HepG2 (cell line): ENCODE results near the gene PSENEN. TPM values are rescaled to one million over a fixed set of nuclear protein-coding genes. Genes with fewer than 3 reads are reported as not detected.
A peak's percentile ranks its signal among the peaks of the same experiment; 100 is the strongest.

Experiments
- GABPA ChIP-seq, 2 experiments: IDR thresholded peaks; 2 replicates each; pipeline ENCODE4 v1.6.1; 2011 to 2016; ENCODE audit warnings: low read depth in 2 of 2, low read length in 1 of 2, missing biosample characterization in 1 of 2, missing genetic modification characterization in 1 of 2
- GATA4 ChIP-seq: sonication (generic); IDR thresholded peaks from 2 replicates; pipeline ENCODE4 v1.6.1; 2016; ENCODE audit warnings: antibody characterized with exemption, low read depth, borderline replicate concordance
- NCOA1 ChIP-seq: sonication (generic); formaldehyde crosslinking; IDR thresholded peaks from 2 replicates; pipeline ENCODE4 v1.9.0; 2021; ENCODE audit warnings: missing genetic modification reagents
- NFYB ChIP-seq: sonication (generic); formaldehyde crosslinking; IDR thresholded peaks from 2 replicates; pipeline ENCODE4 v1.4.0; 2020; ENCODE audit warnings: missing genetic modification reagents
- SMARCE1 ChIP-seq: fragments of 450-650 bp; IDR thresholded peaks from 2 replicates; pipeline ENCODE4 v1.6.1; 2017; ENCODE audit warnings: borderline replicate concordance
- ZNF317 ChIP-seq: sonication (generic); formaldehyde crosslinking; IDR thresholded peaks from 2 replicates; pipeline ENCODE4 v1.5.0; 2020; ENCODE audit warnings: mild to moderate bottlenecking, missing genetic modification reagents
- ZNF614 ChIP-seq: IDR thresholded peaks from 2 replicates; pipeline ENCODE4 v1.6.1; 2018; ENCODE audit warnings: missing biosample characterization, missing genetic modification reagents, inconsistent platforms, borderline replicate concordance
- polyA plus RNA-seq, 8 experiments: library from polyadenylated mRNA; depleted of rRNA in 3 of 8; stranded (reverse) in 7 of 8; unstranded in 1 of 8; fragments of >200 nt; fragmentation: Illumina TruSeq in 4 of 8; extraction: Trizol in 4 of 8; gene quantifications; 2 replicates each; pipeline versions ENCODE4 v1.2.1 to v1.2.3, GENCODE V29; 2011 to 2016; ENCODE audit warnings: low read depth in 4 of 8, missing spikeins in 1 of 8, mixed read lengths in 1 of 8; ENCODE audit not compliant: insufficient read depth in 1 of 8
- total RNA-seq, 5 experiments: library from RNA; depleted of rRNA; stranded (reverse); fragments of >200 nt; fragmentation: Illumina TruSeq; extraction: Trizol; gene quantifications; 2 replicates each; pipeline ENCODE4 v1.2.3, GENCODE V29; 2016; ENCODE audit warnings: low read depth in 1 of 5
- TF ChIP-seq, protein P1 (sequence below): sonication (generic); formaldehyde crosslinking; IDR thresholded peaks from 2 replicates; pipeline ENCODE4 v1.9.0; 2021; ENCODE audit warnings: mild to moderate bottlenecking, missing genetic modification reagents
- TF ChIP-seq, protein P2 (sequence below): sonication (generic); formaldehyde crosslinking; IDR thresholded peaks from 2 replicates; pipeline ENCODE4 v1.8.1; 2023; ENCODE audit warnings: mild to moderate bottlenecking, inconsistent platforms, moderate library complexity, missing genetic modification reagents, borderline replicate concordance
- TF ChIP-seq, protein P3 (sequence below): sonication (generic); formaldehyde crosslinking; IDR thresholded peaks from 2 replicates; pipeline ENCODE4 v1.4.0; 2020; ENCODE audit warnings: missing genetic modification reagents
- TF ChIP-seq, protein P4 (sequence below): sonication (generic); formaldehyde crosslinking; IDR thresholded peaks from 2 replicates; pipeline ENCODE4 v1.5.1; 2020; ENCODE audit warnings: mild to moderate bottlenecking, missing genetic modification reagents, moderate library complexity

PSENEN gene
- total and polyA plus RNA-seq, 2 of the 13 experiments (the other 11 are each of a cell fraction or from before 2014, with no cell fraction given), result 16.9 to 34.2 TPM

DNA sequence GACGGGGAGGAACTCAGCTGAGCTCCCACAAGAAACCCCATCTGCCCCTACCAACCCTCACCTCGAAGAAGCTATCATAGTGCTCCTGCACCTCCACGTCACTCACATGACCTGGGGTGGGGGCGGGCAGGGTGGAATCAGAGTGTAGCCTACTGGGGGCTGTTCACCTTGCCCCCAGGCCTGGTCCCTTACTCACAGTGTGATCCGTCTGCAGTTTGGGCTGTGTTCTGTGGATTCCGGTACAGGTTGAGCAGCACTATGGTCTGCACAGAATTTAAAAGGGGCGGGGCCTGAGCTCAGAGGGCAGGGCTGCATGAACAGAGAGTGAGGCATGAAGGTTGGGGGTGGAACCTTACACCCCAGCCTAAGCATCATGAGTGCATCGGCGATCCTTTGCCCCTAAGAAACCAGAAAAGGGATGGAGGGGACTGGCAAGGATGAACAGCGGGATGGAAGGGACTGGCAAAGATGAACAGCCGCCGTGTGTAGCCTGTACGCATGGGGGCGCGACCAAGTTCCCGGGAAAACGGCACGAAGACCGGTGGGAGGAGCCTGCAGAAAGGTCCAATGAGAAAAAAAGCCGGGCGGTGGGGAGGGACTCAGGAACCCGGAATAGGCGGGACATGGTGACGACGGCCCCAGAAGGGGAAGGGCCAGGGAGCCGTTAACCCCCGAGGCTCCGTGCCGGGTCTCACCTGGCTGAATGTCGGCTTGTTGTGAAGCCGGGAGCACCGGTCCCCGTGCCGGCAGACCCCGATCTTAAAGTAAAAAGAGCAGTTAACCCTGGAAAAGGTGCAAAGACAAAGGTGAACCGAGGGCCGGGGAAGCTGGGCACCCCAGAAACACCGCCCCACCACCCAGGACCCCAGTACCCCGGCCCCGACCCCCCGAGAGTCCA lies 772 bp upstream of the PSENEN start (continued):
- TF ChIP-seq, protein P1, sequence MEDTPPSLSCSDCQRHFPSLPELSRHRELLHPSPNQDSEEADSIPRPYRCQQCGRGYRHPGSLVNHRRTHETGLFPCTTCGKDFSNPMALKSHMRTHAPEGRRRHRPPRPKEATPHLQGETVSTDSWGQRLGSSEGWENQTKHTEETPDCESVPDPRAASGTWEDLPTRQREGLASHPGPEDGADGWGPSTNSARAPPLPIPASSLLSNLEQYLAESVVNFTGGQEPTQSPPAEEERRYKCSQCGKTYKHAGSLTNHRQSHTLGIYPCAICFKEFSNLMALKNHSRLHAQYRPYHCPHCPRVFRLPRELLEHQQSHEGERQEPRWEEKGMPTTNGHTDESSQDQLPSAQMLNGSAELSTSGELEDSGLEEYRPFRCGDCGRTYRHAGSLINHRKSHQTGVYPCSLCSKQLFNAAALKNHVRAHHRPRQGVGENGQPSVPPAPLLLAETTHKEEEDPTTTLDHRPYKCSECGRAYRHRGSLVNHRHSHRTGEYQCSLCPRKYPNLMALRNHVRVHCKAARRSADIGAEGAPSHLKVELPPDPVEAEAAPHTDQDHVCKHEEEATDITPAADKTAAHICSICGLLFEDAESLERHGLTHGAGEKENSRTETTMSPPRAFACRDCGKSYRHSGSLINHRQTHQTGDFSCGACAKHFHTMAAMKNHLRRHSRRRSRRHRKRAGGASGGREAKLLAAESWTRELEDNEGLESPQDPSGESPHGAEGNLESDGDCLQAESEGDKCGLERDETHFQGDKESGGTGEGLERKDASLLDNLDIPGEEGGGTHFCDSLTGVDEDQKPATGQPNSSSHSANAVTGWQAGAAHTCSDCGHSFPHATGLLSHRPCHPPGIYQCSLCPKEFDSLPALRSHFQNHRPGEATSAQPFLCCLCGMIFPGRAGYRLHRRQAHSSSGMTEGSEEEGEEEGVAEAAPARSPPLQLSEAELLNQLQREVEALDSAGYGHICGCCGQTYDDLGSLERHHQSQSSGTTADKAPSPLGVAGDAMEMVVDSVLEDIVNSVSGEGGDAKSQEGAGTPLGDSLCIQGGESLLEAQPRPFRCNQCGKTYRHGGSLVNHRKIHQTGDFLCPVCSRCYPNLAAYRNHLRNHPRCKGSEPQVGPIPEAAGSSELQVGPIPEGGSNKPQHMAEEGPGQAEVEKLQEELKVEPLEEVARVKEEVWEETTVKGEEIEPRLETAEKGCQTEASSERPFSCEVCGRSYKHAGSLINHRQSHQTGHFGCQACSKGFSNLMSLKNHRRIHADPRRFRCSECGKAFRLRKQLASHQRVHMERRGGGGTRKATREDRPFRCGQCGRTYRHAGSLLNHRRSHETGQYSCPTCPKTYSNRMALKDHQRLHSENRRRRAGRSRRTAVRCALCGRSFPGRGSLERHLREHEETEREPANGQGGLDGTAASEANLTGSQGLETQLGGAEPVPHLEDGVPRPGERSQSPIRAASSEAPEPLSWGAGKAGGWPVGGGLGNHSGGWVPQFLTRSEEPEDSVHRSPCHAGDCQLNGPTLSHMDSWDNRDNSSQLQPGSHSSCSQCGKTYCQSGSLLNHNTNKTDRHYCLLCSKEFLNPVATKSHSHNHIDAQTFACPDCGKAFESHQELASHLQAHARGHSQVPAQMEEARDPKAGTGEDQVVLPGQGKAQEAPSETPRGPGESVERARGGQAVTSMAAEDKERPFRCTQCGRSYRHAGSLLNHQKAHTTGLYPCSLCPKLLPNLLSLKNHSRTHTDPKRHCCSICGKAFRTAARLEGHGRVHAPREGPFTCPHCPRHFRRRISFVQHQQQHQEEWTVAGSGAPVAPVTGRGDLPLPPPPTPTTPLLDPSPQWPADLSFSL (CRISPR knock-in tag), result no peak
- TF ChIP-seq, protein P2, sequence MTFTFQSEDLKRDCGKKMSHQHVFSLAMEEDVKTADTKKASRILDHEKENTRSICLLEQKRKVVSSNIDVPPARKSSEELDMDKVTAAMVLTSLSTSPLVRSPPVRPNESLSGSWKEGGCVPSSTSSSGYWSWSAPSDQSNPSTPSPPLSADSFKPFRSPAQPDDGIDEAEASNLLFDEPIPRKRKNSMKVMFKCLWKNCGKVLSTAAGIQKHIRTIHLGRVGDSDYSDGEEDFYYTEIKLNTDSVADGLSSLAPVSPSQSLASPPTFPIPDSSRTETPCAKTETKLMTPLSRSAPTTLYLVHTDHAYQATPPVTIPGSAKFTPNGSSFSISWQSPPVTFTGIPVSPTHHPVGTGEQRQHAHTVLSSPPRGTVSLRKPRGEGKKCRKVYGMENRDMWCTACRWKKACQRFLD (CRISPR knock-in tag), result no peak
- TF ChIP-seq ZNF317 (CRISPR knock-in tag) (0 out of 2 replicates have a peak, but pooled peaks have one; percentile 42), SMARCE1 (no peak), NFYB (CRISPR knock-in tag) (peak; percentile 77), ZNF614 (CRISPR knock-in tag) (no peak), NCOA1 (CRISPR knock-in tag) (no peak), GABPA (IDR thresholded peaks at IDR 0.05; ENCODE audit: low read depth, low read length) (peak; percentile 41; the same call in 1 of the 2 replicates), GABPA (CRISPR knock-in tag; IDR thresholded peaks at IDR 0.05; ENCODE audit: low read depth) (no peak), GATA4 (no peak)
- TF ChIP-seq, protein P3, sequence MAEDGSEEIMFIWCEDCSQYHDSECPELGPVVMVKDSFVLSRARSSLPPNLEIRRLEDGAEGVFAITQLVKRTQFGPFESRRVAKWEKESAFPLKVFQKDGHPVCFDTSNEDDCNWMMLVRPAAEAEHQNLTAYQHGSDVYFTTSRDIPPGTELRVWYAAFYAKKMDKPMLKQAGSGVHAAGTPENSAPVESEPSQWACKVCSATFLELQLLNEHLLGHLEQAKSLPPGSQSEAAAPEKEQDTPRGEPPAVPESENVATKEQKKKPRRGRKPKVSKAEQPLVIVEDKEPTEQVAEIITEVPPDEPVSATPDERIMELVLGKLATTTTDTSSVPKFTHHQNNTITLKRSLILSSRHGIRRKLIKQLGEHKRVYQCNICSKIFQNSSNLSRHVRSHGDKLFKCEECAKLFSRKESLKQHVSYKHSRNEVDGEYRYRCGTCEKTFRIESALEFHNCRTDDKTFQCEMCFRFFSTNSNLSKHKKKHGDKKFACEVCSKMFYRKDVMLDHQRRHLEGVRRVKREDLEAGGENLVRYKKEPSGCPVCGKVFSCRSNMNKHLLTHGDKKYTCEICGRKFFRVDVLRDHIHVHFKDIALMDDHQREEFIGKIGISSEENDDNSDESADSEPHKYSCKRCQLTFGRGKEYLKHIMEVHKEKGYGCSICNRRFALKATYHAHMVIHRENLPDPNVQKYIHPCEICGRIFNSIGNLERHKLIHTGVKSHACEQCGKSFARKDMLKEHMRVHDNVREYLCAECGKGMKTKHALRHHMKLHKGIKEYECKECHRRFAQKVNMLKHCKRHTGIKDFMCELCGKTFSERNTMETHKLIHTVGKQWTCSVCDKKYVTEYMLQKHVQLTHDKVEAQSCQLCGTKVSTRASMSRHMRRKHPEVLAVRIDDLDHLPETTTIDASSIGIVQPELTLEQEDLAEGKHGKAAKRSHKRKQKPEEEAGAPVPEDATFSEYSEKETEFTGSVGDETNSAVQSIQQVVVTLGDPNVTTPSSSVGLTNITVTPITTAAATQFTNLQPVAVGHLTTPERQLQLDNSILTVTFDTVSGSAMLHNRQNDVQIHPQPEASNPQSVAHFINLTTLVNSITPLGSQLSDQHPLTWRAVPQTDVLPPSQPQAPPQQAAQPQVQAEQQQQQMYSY (CRISPR knock-in tag), result 0 out of 2 replicates have a peak, but pooled peaks have one; percentile 44
- TF ChIP-seq, protein P4, sequence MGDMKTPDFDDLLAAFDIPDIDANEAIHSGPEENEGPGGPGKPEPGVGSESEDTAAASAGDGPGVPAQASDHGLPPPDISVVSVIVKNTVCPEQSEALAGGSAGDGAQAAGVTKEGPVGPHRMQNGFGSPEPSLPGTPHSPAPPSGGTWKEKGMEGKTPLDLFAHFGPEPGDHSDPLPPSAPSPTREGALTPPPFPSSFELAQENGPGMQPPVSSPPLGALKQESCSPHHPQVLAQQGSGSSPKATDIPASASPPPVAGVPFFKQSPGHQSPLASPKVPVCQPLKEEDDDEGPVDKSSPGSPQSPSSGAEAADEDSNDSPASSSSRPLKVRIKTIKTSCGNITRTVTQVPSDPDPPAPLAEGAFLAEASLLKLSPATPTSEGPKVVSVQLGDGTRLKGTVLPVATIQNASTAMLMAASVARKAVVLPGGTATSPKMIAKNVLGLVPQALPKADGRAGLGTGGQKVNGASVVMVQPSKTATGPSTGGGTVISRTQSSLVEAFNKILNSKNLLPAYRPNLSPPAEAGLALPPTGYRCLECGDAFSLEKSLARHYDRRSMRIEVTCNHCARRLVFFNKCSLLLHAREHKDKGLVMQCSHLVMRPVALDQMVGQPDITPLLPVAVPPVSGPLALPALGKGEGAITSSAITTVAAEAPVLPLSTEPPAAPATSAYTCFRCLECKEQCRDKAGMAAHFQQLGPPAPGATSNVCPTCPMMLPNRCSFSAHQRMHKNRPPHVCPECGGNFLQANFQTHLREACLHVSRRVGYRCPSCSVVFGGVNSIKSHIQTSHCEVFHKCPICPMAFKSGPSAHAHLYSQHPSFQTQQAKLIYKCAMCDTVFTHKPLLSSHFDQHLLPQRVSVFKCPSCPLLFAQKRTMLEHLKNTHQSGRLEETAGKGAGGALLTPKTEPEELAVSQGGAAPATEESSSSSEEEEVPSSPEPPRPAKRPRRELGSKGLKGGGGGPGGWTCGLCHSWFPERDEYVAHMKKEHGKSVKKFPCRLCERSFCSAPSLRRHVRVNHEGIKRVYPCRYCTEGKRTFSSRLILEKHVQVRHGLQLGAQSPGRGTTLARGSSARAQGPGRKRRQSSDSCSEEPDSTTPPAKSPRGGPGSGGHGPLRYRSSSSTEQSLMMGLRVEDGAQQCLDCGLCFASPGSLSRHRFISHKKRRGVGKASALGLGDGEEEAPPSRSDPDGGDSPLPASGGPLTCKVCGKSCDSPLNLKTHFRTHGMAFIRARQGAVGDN, result peak; percentile 42
